NCI-H526 (cell line): Measurements from ENCODE around the gene TMCC1.
"Not testable (repeated sequence)": the region's sequence is repeated elsewhere in the genome, so short reads cannot be mapped to it uniquely, and the experiment has no call there.

Experiments used
- DNase-seq, 2 experiments: peaks; one replicate each; lab custom pipeline; 2025; lab: John Stamatoyannopoulos, UW

TMCC1 gene

GRCh38 chr3:129892857-129893580 is 492 bp downstream of the TMCC1 start:
- DNase-seq, result peak; percentile 60 to 78

- DNase-seq, result peak in 1 of 2 experiments; percentile 27
Observed at GRCh38 chr3:129892486-129892856, 1.0 kb downstream of the TMCC1 start.

GRCh38 chr3:129890891-129891290 is 2.6 kb downstream of the TMCC1 start:
- peak; percentile 3 to 8 for DNase-seq

- no peak for DNase-seq
Observed at GRCh38 chr3:129890125-129890524, 3.4 kb downstream of the TMCC1 start.

- no peak for DNase-seq
Observed at GRCh38 chr3:129888771-129889170, 4.7 kb downstream of the TMCC1 start.

GRCh38 chr3:129881261-129881660 is 12.2 kb downstream of the TMCC1 start:
- no peak for DNase-seq

- no peak for DNase-seq
Observed at GRCh38 chr3:129878355-129878754, 15.2 kb downstream of the TMCC1 start.

- DNase-seq, result not testable (repeated sequence)
Observed at GRCh38 chr3:129874479-129874878, 19.0 kb downstream of the TMCC1 start.

- no peak for DNase-seq
Observed at GRCh38 chr3:129868912-129869311, 24.6 kb downstream of the TMCC1 start.

GRCh38 chr3:129867506-129868124 is 25.9 kb downstream of the TMCC1 start:
- no peak for DNase-seq

- no peak for DNase-seq
Observed at GRCh38 chr3:129865806-129866205, 27.7 kb downstream of the TMCC1 start.

- DNase-seq, result no peak
Observed at GRCh38 chr3:129864519-129864918, 29.0 kb downstream of the TMCC1 start.

- DNase-seq, result no peak
Observed at GRCh38 chr3:129859272-129859671, 34.2 kb downstream of the TMCC1 start.

- no peak for DNase-seq
Observed at GRCh38 chr3:129857899-129858298, 35.6 kb downstream of the TMCC1 start.

GRCh38 chr3:129856790-129857189 is 36.7 kb downstream of the TMCC1 start:
- DNase-seq, result not testable (repeated sequence)

GRCh38 chr3:129855832-129856419 is 37.6 kb downstream of the TMCC1 start:
- DNase-seq, result no peak

GRCh38 chr3:129855170-129855831 is 38.2 kb downstream of the TMCC1 start:
- no peak for DNase-seq

GRCh38 chr3:129854460-129854859 is 39.1 kb downstream of the TMCC1 start:
- DNase-seq, result no peak

GRCh38 chr3:129845956-129846355 is 47.6 kb downstream of the TMCC1 start:
- no peak for DNase-seq

GRCh38 chr3:129840707-129841360 is 52.7 kb downstream of the TMCC1 start:
- DNase-seq, result no peak

GRCh38 chr3:129838086-129838485 is 55.4 kb downstream of the TMCC1 start:
- no peak for DNase-seq

- DNase-seq, result no peak
Observed at GRCh38 chr3:129837065-129837642, 56.4 kb downstream of the TMCC1 start.
